ENCODE results near the gene SMG5. TPM values are rescaled to one million over a fixed set of nuclear protein-coding genes. Genes with fewer than 3 reads are reported as not detected.

The SMG5 gene
- polyA plus RNA-seq, 1 of the 3 experiments (the other 2 are of a cell fraction) = 21.3 TPM

- H3K27me3 ChIP-seq (ENCODE audit: insufficient read depth) = no peaks in the 10 kb centered on the region
- no peak overlapping the region for H2AFZ ChIP-seq (ENCODE audit: low read depth)
- no peak overlapping the region for H3K9ac ChIP-seq
- H3K4me1 ChIP-seq (ENCODE audit: control insufficient read depth in 1 of 2, insufficient read depth in 2 of 2, low read depth in 1 of 2, low read length in 1 of 2) = peaks cover 7 to 48% of the 10 kb centered on the region in 2 experiments; a peak in 2 of 4 replicates
- H3K4me3 ChIP-seq (ENCODE audit: low read depth in 2 of 2, low read length in 1 of 2) = no peak overlapping the region
- no peak for DNase-seq
- H3K9me2 ChIP-seq = no peaks in the 10 kb centered on the region
- no peaks in the 10 kb centered on the region for H3K79me2 ChIP-seq (ENCODE audit: insufficient read depth)
- ChIA-PET POLR2A (interaction anchor here (0.9 to 1.8 kb wide), 3 partner anchors 13 to 32 kb away, joined by 3 to 4 read pairs (median 4); partner anchors contain the start of gene PMF1), CTCF (interaction anchor here (0.7 to 3.2 kb wide), 6 partner anchors 13 to 148 kb away, joined by 3 to 14 read pairs (median 4); no protein-coding TSS in a partner anchor)
- H3K9me3 ChIP-seq = no peaks in the 10 kb centered on the region
- H3K36me3 ChIP-seq (replicated peaks in 1 of 2; ENCODE audit: control insufficient read depth in 1 of 2, insufficient read depth in 2 of 2, low read length in 1 of 2) = peaks cover 5 to 16% of the 10 kb centered on the region in 2 experiments
- H3K27ac ChIP-seq (ENCODE audit: low read depth in 2 of 2, low read length in 1 of 2) = peak overlapping the region in 1 of 2 experiments; percentile 62; a peak in 2 of 4 replicates
- 93% methylated on average over 16 of the region's 17 CpGs for WGBS (ENCODE audit: low lambda C conversion rate)
- TF ChIP-seq POLR2AphosphoS5 (IDR thresholded peaks at IDR 0.05; ENCODE audit: low read depth, low read length) (no peak), NFIC (IDR thresholded peaks at IDR 0.05; ENCODE audit: borderline replicate concordance) (no peak)
- no peaks in the 10 kb centered on the region for H4K20me1 ChIP-seq (ENCODE audit: insufficient read depth)
- no peak overlapping the region for H3K4me2 ChIP-seq
- H3F3A ChIP-seq (replicated peaks; ENCODE audit: insufficient read depth) = peaks cover 4% of the 10 kb centered on the region
These were observed 37.9 kb downstream of the SMG5 start for GRCh38 chr1:156244712-156245111.

- Histone ChIP-seq H3K4me3 (ENCODE audit: low read depth in 2 of 2, low read length in 1 of 2) (no peak overlapping the region), H3K27me3 (ENCODE audit: insufficient read depth) (no peaks in the 10 kb centered on the region), H3K27ac (ENCODE audit: low read depth in 2 of 2, low read length in 1 of 2) (peak overlapping the region in 1 of 2 experiments; percentile 62; a peak in 2 of 4 replicates), H3K79me2 (ENCODE audit: insufficient read depth) (no peaks in the 10 kb centered on the region), H2AFZ (ENCODE audit: low read depth) (no peak overlapping the region), H3K9ac (no peak overlapping the region), H3K4me1 (ENCODE audit: control insufficient read depth in 1 of 2, insufficient read depth in 2 of 2, low read depth in 1 of 2, low read length in 1 of 2) (peaks cover 7 to 42% of the 10 kb centered on the region in 2 experiments; a peak in 2 of 4 replicates), H3F3A (replicated peaks; ENCODE audit: insufficient read depth) (no peaks in the 10 kb centered on the region), H3K36me3 (replicated peaks in 1 of 2; ENCODE audit: control insufficient read depth in 1 of 2, insufficient read depth in 2 of 2, low read length in 1 of 2) (peaks cover 0 to 12% of the 10 kb centered on the region in 2 experiments), H4K20me1 (ENCODE audit: insufficient read depth) (no peaks in the 10 kb centered on the region), H3K4me2 (no peak overlapping the region), H3K9me2 (no peaks in the 10 kb centered on the region), H3K9me3 (no peaks in the 10 kb centered on the region)
- TF ChIP-seq GATA2 (CRISPR knock-in tag; IDR thresholded peaks at IDR 0.05) = peak; percentile 56
- no peak for TF ChIP-seq PBX3 (IDR thresholded peaks at IDR 0.05)
- peak; percentile 46 for TF ChIP-seq RAD21 (IDR thresholded peaks at IDR 0.05; ENCODE audit: low read length)
- WGBS (ENCODE audit: low lambda C conversion rate) = no CpG with 5 or more reads among the region's 2 CpGs
- CTCF ChIA-PET = interaction anchor here (0.7 to 3.2 kb wide), 7 partner anchors 13 to 103 kb away, joined by 3 to 14 read pairs (median 4); no protein-coding TSS in a partner anchor
- peak; percentile 78 for DNase-seq
- POLR2A ChIA-PET = interaction anchor here (0.9 to 1.0 kb wide), 2 partner anchors 14 to 31 kb away, joined by 3 to 4 read pairs; partner anchors contain the start of gene PMF1
These were observed 38.5 kb downstream of the SMG5 start for GRCh38 chr1:156244126-156244525.

- 70% methylated on average over 2 of the region's 10 CpGs for WGBS (ENCODE audit: low lambda C conversion rate)
- POLR2A ChIA-PET = interaction anchor here (0.6 kb wide), 1 partner anchor 172 kb away, joined by 3 read pairs; no protein-coding TSS in a partner anchor
These were observed 39.9 kb downstream of the SMG5 start for GRCh38 chr1:156242738-156243137.

More at GRCh38 chr1:156242738-156243137, 39.9 kb downstream of the SMG5 start:
- Histone ChIP-seq H3K27me3 (ENCODE audit: insufficient read depth) (no peaks in the 10 kb centered on the region), H3K9ac (no peak overlapping the region), H3K4me1 (ENCODE audit: control insufficient read depth in 1 of 2, insufficient read depth in 2 of 2, low read depth in 1 of 2, low read length in 1 of 2) (peaks cover 7 to 32% of the 10 kb centered on the region in 2 experiments; a peak in 2 of 4 replicates), H4K20me1 (ENCODE audit: insufficient read depth) (no peaks in the 10 kb centered on the region), H3K79me2 (ENCODE audit: insufficient read depth) (no peaks in the 10 kb centered on the region), H2AFZ (ENCODE audit: low read depth) (no peak overlapping the region), H3K4me2 (no peak overlapping the region), H3K9me3 (no peaks in the 10 kb centered on the region), H3K9me2 (no peaks in the 10 kb centered on the region), H3K27ac (ENCODE audit: low read depth in 2 of 2, low read length in 1 of 2) (peak overlapping the region in 1 of 2 experiments; percentile 62; a peak in 1 of 4 replicates), H3F3A (replicated peaks; ENCODE audit: insufficient read depth) (no peaks in the 10 kb centered on the region), H3K36me3 (replicated peaks in 1 of 2; ENCODE audit: control insufficient read depth in 1 of 2, insufficient read depth in 2 of 2, low read length in 1 of 2) (peaks cover 3 to 6% of the 10 kb centered on the region in 2 experiments), H3K4me3 (ENCODE audit: low read depth in 2 of 2, low read length in 1 of 2) (no peak overlapping the region)
- DNase-seq = no peak
- CTCF ChIA-PET = interaction anchor here (1.6 to 1.8 kb wide), 2 partner anchors 17 kb away, joined by 6 to 9 read pairs; no protein-coding TSS in a partner anchor
- TF ChIP-seq YY1 (IDR thresholded peaks at IDR 0.05; ENCODE audit: low read depth) (no peak), SMC3 (IDR thresholded peaks at IDR 0.05; ENCODE audit: low read depth, low read length) (no peak), REST (IDR thresholded peaks at IDR 0.05; ENCODE audit: low read depth, low read length) (no peak), PBX3 (IDR thresholded peaks at IDR 0.05) (no peak), SIN3A (IDR thresholded peaks at IDR 0.05; ENCODE audit: borderline replicate concordance, low read depth, low read length) (no peak)

Data from SK-N-SH (cell line).